Measurements from ENCODE around the gene USP16. TPM values are rescaled to one million over a fixed set of nuclear protein-coding genes. Genes with fewer than 3 reads are reported as not detected.
A peak's percentile ranks its signal among the peaks of the same experiment; 100 is the strongest.
"Not testable (repeated sequence)": the region's sequence is repeated elsewhere in the genome, so short reads cannot be mapped to it uniquely, and the experiment has no call there.

USP16 gene
- total RNA-seq (2014; rRNA removed; shearing (Covaris generic)), result 70.4 and 77.9 TPM in 2 replicates

- DNase-seq (ENCODE audit: low spot score), result peak; percentile 99
Measured at GRCh38 chr21:29024474-29025327, at the start of gene USP16. Gene USP16, plus strand, starts transcription at chr21:29024668. Its CDS starts 3,246 bp downstream, at chr21:29027914.

GRCh38 chr21:28975397-28975796 lies 49.1 kb upstream of the USP16 start:
- DNase-seq (ENCODE audit: low spot score), result no peak

GRCh38 chr21:28979092-28979491 lies 45.4 kb upstream of the USP16 start:
- no peak for DNase-seq (ENCODE audit: low spot score)

GRCh38 chr21:28982637-28983036 lies 41.8 kb upstream of the USP16 start:
- DNase-seq (ENCODE audit: low spot score), result no peak

GRCh38 chr21:28986677-28987076 lies 37.8 kb upstream of the USP16 start:
- no peak for DNase-seq (ENCODE audit: low spot score)

- DNase-seq (ENCODE audit: low spot score), result peak; percentile 70
Measured at GRCh38 chr21:28988146-28988545, 36.3 kb upstream of the USP16 start.

GRCh38 chr21:28991861-28992525 lies 32.5 kb upstream of the USP16 start:
- no peak for DNase-seq (ENCODE audit: low spot score)

- peak; percentile 99 for DNase-seq (ENCODE audit: low spot score)
Measured at GRCh38 chr21:28992526-28993292, 31.8 kb upstream of the USP16 start, which contains the start of gene LTN1. Gene LTN1, minus strand, starts transcription at chr21:28992877. Its CDS starts 72 bp downstream, at chr21:28992805.

GRCh38 chr21:28993293-28993629 lies 31.2 kb upstream of the USP16 start:
- no peak for DNase-seq (ENCODE audit: low spot score)

GRCh38 chr21:29002442-29003144 lies 21.9 kb upstream of the USP16 start:
- no peak for DNase-seq (ENCODE audit: low spot score)

GRCh38 chr21:29005696-29006095 lies 18.8 kb upstream of the USP16 start:
- peak; percentile 18 for DNase-seq (ENCODE audit: low spot score)

- DNase-seq (ENCODE audit: low spot score), result no peak
Measured at GRCh38 chr21:29007135-29007534, 17.3 kb upstream of the USP16 start.

GRCh38 chr21:29007810-29008209 lies 16.7 kb upstream of the USP16 start:
- no peak for DNase-seq (ENCODE audit: low spot score)

- no peak for DNase-seq (ENCODE audit: low spot score)
Measured at GRCh38 chr21:29008367-29008766, 16.1 kb upstream of the USP16 start.

- DNase-seq (ENCODE audit: low spot score), result not testable (repeated sequence)
Measured at GRCh38 chr21:29011236-29011635, 13.2 kb upstream of the USP16 start.

GRCh38 chr21:29017639-29018237 lies 6.7 kb upstream of the USP16 start:
- no peak for DNase-seq (ENCODE audit: low spot score)

GRCh38 chr21:29018540-29018939 lies 5.9 kb upstream of the USP16 start:
- DNase-seq (ENCODE audit: low spot score), result no peak

- DNase-seq (ENCODE audit: low spot score), result no peak
Measured at GRCh38 chr21:29022166-29022565, 2.3 kb upstream of the USP16 start.

GRCh38 chr21:29025328-29025713 lies 853 bp downstream of the USP16 start:
- peak; percentile 46 for DNase-seq (ENCODE audit: low spot score)

- no peak for DNase-seq (ENCODE audit: low spot score)
Measured at GRCh38 chr21:29029524-29029923, 5.1 kb downstream of the USP16 start.

- no peak for DNase-seq (ENCODE audit: low spot score)
Measured at GRCh38 chr21:29030909-29031308, 6.4 kb downstream of the USP16 start.
